ENCODE data around the gene ARHGAP45.

Gene ARHGAP45

DNA sequence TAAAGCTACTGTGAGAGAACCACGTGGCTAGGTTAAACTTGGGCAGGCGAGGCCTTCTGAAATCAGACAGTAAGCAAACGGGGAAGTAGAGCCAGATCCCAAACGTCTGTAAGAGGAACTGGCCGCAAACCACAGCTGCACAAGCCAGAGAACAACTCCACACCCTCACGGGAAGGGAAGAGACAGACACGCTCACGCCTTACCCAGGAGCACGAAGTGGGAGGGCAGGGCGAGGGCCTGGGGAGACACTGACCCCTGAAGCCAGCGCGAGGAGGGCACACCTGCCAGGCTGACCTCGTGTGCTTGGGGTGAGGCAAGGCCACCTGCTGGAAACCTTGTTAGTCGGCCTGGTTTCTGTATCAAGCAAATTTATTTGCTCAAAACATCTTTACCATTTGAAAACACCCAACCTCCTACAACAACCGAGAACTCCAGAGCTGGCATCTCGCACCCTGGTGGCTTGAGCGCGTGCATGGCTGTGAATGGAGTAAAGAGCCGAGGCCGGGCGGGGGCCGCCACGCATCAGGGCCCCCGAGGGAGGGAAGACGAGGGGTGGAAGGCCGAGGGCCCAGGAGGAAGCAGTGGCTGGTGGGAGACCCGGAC lies 20.9 kb downstream of the ARHGAP45 start:
- DNase-seq, result no peak

- DNase-seq, result no peak
These were observed 21.5 kb downstream of the ARHGAP45 start for GRCh38 chr19:1088416-1089010.

- no peak for DNase-seq
These were observed 22.3 kb downstream of the ARHGAP45 start for GRCh38 chr19:1089126-1089771.

DNA sequence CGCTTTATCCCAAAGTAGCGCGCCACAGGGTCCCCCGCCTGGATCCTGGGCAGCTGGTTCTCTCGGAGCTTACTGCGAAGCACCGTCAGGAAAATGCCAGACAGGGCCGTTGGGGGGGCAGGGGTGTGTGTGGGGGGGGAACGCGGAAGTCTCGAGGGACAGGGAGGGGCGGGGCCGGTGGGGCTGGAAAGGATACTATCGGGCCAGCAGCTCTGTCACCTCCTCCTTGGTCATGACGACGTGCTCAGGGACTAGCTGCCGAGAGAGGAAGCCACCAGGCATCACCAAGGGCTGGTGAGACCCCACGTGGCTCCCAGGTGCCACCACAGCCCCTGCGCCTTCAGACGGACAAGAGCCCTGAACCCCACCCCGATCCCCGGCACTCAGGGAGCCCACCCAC lies 22.9 kb downstream of the ARHGAP45 start:
- DNase-seq, result no peak

DNA sequence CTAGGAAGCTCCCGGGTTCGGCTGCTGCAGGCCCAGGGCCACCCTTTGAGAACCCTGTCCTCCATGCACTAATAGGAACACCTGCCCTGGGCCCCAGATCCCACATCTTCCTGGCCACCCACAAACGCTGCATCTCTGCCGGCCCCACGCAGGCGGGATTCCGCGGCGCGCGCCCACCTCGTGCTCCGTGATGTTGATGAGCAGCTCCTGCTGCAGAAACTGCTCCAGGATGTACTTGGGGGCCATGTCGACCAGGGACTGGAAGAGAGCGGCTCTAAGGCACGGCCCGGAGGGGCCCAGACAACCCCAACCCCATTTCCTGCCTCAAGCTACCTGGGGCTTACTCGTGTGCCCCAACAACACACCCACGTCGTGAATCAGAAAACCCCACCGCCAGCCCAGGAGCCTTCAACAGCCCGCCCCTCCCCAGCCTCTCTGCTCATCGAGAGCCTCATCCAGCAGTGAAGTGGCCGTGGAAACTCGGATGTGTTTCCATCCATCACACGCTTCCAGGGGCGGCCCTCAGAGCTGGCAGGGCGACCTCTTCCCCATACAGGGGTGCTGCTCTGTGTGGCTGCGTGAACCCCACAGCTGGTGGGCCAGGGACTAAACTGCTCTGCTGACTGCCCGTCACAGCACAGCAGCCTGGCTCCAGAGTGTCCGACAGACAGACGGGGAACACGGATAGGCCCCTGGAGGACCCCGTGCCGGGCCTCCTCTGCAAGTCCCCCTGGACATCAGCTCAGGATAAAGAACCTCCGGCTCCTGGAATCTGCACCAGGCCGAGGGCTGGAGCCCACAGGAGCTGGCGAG lies 24.0 kb downstream of the ARHGAP45 start:
- DNase-seq, result no peak

- no peak for DNase-seq
These were observed 24.7 kb downstream of the ARHGAP45 start for GRCh38 chr19:1091544-1092175.

DNA sequence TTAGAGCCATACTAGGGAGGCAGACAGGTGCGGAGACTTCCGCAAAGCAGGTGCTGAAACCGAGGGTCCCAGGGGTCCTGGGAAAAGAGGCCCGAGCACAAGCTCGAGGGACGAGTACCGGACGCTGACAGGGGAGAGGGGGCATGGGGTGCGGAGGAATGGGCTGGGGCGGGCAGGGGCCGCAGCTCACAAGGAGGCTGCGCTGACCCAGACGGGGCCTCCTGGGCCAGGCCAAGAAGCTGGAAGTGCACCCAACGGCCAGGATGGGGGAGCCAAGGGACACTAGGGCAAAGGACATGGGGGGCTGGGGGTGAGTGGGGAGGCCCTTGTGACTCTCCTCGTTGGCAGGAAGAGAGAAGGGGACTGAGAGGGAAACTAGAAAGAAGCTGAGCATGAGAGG lies 26.4 kb downstream of the ARHGAP45 start:
- DNase-seq, result no peak

DNA sequence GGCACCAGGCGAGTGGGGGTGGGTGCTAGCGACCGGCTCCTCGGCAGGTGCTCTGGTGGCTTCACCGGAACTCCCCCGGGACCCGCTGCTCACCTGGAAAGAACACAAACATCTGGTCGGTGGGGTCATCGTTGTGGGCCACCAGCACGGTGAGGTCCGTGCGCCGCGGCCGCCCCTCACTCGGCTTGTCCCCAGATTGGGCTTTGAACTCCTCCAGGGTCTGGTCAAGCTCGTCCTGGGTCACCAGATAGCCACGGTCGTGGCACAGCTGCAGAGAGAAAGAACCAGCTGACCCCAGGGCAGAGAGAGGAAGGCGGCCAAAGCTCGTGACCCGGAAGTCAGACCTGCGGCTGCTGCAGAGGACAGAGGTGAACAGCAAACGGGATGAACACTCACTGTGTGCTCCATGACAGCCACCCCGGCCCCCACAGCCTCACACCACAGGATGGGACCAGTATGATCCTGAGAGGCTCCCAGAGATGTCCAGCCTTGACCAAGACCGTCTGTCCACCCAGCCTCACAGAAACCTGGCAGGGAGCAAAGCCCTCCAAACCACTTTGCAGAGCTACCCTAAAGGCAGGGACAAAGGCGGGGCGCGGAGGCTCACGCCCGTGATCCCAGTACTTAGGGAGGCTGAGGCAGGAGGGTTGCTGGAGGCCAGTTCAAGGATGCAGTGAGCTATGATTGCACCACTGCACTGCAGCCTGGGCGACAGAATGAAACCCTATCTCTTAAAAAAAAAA lies 27.0 kb downstream of the ARHGAP45 start:
- DNase-seq, result no peak

DNA sequence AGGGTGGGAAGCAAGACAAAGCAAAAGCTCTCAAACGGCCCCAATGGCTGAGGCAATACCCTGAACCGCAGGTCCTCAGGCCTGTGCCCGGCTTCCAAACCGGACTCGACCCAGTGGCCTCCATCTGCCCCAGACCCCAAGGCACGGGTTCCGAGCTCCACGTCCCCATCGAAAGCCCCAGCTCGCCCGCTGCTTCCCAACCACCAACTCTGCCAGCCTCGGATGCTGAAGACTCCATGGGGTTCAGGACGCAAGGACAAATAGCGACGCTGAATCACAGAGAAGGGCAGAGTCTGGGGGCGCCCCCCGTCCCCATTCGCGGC lies 27.6 kb downstream of the ARHGAP45 start:
- DNase-seq, result no peak

DNA sequence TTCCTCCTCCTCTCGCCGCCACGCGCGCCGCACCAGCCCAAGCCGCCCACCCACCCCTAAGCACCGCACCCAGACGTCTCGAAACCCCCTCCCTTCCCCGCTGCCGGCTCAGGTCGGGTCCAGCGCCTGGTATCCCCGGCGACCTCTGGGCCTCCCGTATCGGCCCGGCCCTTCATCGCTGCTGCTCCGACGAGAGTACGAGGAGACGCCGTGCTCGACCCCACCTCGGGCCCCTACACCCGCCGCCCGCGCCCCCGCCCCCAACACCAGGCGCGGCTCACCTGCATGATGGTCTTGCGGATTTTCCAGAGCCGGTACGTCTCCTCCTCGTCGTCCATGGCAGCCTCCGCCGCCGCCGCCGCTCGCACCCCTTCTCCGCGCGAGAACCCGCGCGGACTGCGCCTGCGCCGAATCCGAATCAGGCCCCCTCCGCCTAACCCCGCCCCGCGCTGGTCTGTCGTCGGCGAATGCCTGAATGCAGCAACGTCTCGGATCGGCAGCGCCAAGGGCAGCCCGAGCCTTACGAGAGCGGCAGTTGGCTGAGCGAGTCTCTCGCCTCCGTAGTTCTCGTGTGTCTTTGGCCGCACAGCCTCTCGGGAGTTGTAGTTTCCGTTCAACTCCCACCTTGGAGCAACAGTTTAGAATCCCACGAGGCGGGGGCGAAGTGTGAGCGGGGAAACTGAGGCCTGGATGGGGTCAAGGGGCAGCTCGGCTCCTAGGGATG lies 28.2 kb downstream of the ARHGAP45 start, which contains the start of gene POLR2E:
Gene POLR2E, minus strand, starts transcription at position 398 of the 724 bp plus-strand sequence. Its CDS starts 60 bp downstream, at position 338.
- DNase-seq, result peak; percentile 92

DNA sequence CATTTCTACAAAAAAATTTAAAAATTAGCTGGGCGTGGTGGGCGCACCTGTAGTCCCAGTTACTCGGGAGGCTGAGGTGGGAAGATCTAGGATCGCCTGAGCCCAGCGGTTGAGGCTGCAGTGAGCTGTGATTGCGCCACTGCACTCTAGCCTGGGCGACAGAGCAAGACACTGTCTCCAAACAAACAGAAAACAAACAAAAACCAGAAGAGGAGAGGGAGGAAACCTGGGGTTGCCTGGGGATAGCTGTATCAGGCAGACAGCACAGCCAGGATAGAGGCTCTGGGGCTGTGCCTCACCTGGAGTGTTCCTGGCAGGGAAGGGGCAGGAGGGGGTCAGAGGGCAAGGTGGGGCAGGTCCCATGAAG lies 30.8 kb downstream of the ARHGAP45 start:
- DNase-seq, result no peak

- peak; percentile 22 for DNase-seq
These were observed 31.4 kb downstream of the ARHGAP45 start for GRCh38 chr19:1098177-1099051.

- DNase-seq, result no peak
These were observed 34.4 kb downstream of the ARHGAP45 start for GRCh38 chr19:1101337-1101698.

DNA sequence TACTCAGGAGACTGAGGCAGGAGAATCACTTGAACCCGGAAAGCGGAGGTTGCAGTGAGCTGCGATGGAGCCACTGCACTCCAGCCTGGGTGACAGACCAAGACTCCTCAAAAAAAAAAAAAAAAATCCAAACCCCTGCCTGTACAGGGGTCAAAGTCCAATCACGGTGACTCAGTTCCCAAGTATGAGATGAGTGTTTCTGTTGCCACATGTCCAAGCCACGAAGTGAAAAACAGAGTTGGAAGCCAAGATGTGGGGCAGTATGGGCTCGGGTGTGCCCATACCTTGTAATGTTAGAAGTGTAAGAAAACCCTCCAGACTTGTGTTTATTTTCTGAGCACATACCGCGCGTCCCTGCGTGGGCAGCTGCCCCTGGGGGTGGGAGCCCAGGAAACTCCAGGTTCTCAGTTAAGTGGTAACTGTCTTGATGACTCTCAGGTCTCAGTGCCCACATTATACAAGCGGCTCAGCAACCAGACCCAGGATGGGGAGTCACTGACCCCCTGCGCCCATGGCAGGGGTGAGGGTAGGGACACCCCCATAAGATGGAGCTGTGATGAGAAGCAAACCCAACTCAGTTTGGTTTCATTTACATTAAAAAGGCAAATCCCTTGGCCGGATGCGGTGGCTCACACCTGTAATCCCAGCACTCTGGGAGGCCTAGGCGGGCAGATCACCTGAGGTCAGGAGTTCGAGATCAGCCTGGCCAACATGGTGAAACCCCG lies 35.6 kb downstream of the ARHGAP45 start:
- DNase-seq, result no peak

DNA sequence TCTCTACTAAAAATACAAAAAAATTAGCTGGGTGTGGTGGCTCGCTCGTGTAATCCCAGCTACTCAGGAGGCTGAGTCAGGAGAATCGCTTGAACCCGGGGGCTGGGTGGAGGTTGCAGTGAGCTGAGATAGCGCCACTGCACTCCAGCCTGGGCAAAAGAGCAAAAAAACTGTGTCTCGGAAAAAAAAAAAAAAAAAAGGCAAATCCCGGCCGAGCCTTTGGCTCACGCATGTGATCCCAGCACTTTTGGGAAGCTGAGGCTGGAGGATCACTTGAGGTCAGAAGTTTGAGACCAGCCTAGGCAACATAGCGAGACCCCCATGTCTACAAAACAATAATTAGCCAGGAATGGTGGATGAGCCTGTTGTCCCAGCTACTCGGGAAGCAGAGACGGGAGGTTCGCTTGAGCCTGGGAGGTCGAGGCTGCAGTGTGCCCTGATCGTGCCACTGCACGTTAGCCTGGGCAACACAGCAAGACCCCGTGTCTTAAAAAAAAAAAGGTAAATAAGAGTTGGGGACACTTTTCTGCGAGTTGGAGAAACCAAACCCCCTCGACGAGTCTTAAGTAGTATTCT lies 36.3 kb downstream of the ARHGAP45 start:
- DNase-seq, result no peak

DNA sequence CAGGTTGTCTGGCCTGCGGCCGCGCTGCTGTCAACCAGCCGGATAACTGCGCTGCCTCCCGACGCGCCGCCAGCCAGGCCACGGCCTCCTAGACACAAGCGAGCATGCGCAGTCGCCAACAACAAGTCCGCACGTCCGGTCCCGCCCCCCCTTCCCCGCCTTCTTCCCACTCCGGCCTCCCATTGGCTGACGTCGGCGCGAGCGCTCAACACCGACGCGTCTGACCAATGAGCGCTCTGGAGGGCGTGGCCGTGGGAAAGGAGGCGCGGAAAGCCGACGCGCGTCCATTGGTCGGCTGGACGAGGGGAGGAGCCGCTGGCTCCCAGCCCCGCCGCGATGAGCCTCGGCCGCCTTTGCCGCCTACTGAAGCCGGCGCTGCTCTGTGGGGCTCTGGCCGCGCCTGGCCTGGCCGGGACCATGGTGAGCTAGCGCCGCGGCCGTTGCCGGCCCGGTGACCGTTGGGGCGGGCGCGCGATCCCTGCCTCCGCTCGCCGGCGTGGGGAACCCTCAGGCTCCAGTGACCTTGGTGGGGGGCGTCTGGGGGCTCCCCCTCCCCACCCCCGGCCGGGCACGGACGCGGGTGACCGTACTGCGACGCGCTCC lies 36.8 kb downstream of the ARHGAP45 start, which contains the start of gene GPX4:
Gene GPX4, plus strand, starts transcription at position 287 of the 603 bp plus-strand sequence. Its CDS starts 50 bp downstream, at position 337.
- DNase-seq, result peak; percentile 91

DNA sequence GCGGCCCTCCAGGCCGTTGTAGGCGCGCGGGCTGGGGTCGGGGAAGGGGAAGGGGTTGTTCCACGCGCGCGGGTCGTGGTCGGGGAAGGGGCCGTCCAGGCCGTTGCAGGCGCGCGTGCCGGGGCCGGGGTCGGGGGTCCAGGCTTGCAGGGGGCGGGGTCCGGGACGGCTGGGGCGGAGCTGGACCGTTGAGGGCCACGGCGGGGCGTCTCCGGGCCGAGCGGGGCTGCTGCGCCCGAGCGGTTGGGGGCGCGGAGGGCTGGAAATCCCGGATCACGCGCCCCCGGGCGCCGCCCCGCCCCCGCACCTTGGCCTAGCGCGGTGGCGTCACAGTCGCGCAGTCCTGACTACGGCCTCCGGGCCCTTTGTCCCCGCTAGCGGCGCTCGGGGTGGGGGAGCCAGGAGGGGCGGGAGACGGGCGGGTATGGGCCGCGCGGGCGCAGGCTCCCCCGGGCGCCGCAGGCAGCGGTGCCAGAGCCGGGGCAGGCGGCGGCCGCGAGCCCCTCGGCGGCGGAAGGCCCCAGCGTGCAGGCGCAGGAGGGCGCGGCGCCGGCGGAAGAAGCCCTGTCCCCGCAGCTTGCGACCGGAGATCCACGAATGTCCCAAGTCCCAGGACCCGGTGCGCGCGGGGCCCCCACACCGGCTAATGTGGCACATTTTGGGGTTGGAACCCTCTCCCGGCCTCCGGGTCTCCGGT lies 37.5 kb downstream of the ARHGAP45 start:
- no peak for DNase-seq

All from NCI-H1436 treated with DMSO at 0.1 percent for 48 hours (cell line).